ENCODE results near the gene SLC25A51. TPM values are rescaled to one million over a fixed set of nuclear protein-coding genes. Genes with fewer than 3 reads are reported as not detected.

The SLC25A51 gene
- total and polyA plus RNA-seq, 2 donors (not counting 3 experiments of a cell fraction or from before 2014, with no cell fraction given), result 15.4 to 36.2 TPM

GRCh38 chr9:37927601-37928551, 23.9 kb upstream of the SLC25A51 start:
- no peak for FAIRE-seq

More at GRCh38 chr9:37927601-37928551, 23.9 kb upstream of the SLC25A51 start:
- no peak overlapping the region for H2AFZ ChIP-seq (ENCODE audit: low read depth, low read length)
- H3K27ac ChIP-seq (ENCODE audit: insufficient read depth, low read depth, low read length), result no peak overlapping the region
- BruUV-seq (replicated peaks), result no TSS peak
- H3K27me3 ChIP-seq (ENCODE audit: control insufficient read depth in 2 of 2, insufficient read depth in 2 of 2, low read length in 2 of 2), result no peaks in the 10 kb centered on the region
- no peak for DNase-seq (ENCODE audit: low read depth, low spot score)
- no peaks in the 10 kb centered on the region for H3K9me1 ChIP-seq (replicated peaks; ENCODE audit: control insufficient read depth, extremely low read depth, insufficient read depth, low read length)
- dilution Hi-C loops (cut with MboI; ENCODE audit: extremely low pct_ligation_motif_present, low sequenced_read_pairs) (no loop called here), intact Hi-C loops (cut with micrococcal nuclease) (no loop called here)
- TF ChIP-seq JUN (IDR thresholded peaks at IDR 0.05; ENCODE audit: borderline replicate concordance, insufficient read depth, insufficient read length, low read depth) (no peak), POLR2A (IDR thresholded peaks at IDR 0.05; ENCODE audit: low read depth, low read length) (no peak), CTCF (IDR thresholded peaks at IDR 0.05; ENCODE audit: extremely low read depth in 1 of 2, insufficient read depth in 1 of 2, low read depth in 1 of 2, low read length in 2 of 2) (no peak), FOS (IDR thresholded peaks at IDR 0.05; ENCODE audit: borderline replicate concordance, insufficient read depth, low read length) (no peak), MYC (IDR thresholded peaks at IDR 0.05; ENCODE audit: low read depth, low read length) (no peak), POLR2AphosphoS5 (IDR thresholded peaks at IDR 0.05; ENCODE audit: insufficient read depth, low read depth, low read length) (no peak), EZH2 (IDR thresholded peaks at IDR 0.05; ENCODE audit: borderline replicate concordance, low read depth, low read length, severe bottlenecking) (no peak), GATA2 (IDR thresholded peaks at IDR 0.05; ENCODE audit: insufficient read depth, insufficient read length, low read depth, low read length) (no peak)
- CTCF ChIA-PET, result interaction anchor here (1.6 kb wide), 1 partner anchor 15 kb away, joined by 7 read pairs; no protein-coding TSS in a partner anchor
- H4K20me1 ChIP-seq (replicated peaks; ENCODE audit: control insufficient read depth, extremely low read depth, insufficient read depth, low read length), result no peaks in the 10 kb centered on the region
- no peaks in the 10 kb centered on the region for H3K9me3 ChIP-seq (replicated peaks; ENCODE audit: control insufficient read depth, insufficient read depth, low read length)
- no peak overlapping the region for H3K4me2 ChIP-seq (ENCODE audit: insufficient read depth, low read length)
- peaks cover 0 to 3% of the 10 kb centered on the region in 2 experiments for H3K36me3 ChIP-seq (ENCODE audit: control insufficient read depth in 2 of 2, extremely low read depth in 1 of 2, insufficient read depth in 2 of 2, low read length in 2 of 2)
- no peaks in the 10 kb centered on the region for H3K79me2 ChIP-seq (ENCODE audit: control insufficient read depth, insufficient read depth, low read length)
- peaks cover 39% of the 10 kb centered on the region for H3K4me1 ChIP-seq (ENCODE audit: control insufficient read depth, extremely low read depth, insufficient read depth, low read length)
- no peak overlapping the region for H3K9ac ChIP-seq (replicated peaks; ENCODE audit: extremely low read depth, insufficient read depth, low read length)
- no peak overlapping the region for H3K4me3 ChIP-seq (replicated peaks in 1 of 3; ENCODE audit: insufficient read depth in 1 of 3, low read depth in 1 of 3, low read length in 3 of 3)
- POLR2A ChIA-PET, result no interaction called here
